ENCODE measurements around the gene VPS4B. TPM values are rescaled to one million over a fixed set of nuclear protein-coding genes. Genes with fewer than 3 reads are reported as not detected.

VPS4B gene
- total and polyA plus RNA-seq, 10 of the 15 experiments (the other 5 are each of a cell fraction or from before 2014, with no cell fraction given) = 21.4 to 37.6 (median 29.8) TPM

DNA sequence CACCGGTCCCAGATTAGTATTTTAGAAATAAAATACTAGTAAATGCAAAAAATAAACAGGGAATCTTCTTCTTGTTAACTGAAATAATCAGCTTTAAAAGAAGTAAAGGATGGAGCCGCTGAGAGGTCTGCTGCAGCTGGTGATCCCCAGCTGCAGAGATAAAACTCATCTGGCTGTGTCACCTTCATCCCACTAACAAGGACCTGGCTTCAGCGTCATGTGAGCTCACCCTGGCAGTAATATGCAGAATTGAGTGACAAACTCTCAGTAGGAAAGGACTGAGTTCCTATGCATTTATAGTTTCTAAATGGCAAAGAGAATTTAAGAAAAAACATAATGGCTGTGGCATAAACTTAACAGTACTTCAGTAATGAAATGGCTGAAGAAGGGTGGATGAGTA is 27.3 kb downstream of the VPS4B start (continued):
- TF ChIP-seq, protein P1, sequence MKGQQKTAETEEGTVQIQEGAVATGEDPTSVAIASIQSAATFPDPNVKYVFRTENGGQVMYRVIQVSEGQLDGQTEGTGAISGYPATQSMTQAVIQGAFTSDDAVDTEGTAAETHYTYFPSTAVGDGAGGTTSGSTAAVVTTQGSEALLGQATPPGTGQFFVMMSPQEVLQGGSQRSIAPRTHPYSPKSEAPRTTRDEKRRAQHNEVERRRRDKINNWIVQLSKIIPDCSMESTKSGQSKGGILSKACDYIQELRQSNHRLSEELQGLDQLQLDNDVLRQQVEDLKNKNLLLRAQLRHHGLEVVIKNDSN (IDR thresholded peaks at IDR 0.05; ENCODE audit: borderline replicate concordance, extremely low read length, insufficient read depth, low read depth, low read length) = no peak
- TF ChIP-seq ZNF207 (IDR thresholded peaks at IDR 0.05; ENCODE audit: borderline replicate concordance) (no peak), NFXL1 (IDR thresholded peaks at IDR 0.05; ENCODE audit: borderline replicate concordance) (no peak), RFX5 (IDR thresholded peaks at IDR 0.05; ENCODE audit: low read depth, low read length) (no peak), SP1 (IDR thresholded peaks at IDR 0.05; ENCODE audit: low read depth, low read length) (no peak), HDAC6 (IDR thresholded peaks at IDR 0.05; ENCODE audit: unreplicated experiment) (no peak), RAD21 (IDR thresholded peaks at IDR 0.05; ENCODE audit: insufficient read depth, low read depth, low read length) (no peak), ETV6 (conservative IDR thresholded peaks at IDR 0.05 in 1 of 2, IDR thresholded peaks at IDR 0.05 in 1 of 2; ENCODE audit: borderline replicate concordance in 1 of 2, low read depth in 1 of 2) (no peak), JUNB (IDR thresholded peaks at IDR 0.05) (no peak)
- TF ChIP-seq, protein P2, sequence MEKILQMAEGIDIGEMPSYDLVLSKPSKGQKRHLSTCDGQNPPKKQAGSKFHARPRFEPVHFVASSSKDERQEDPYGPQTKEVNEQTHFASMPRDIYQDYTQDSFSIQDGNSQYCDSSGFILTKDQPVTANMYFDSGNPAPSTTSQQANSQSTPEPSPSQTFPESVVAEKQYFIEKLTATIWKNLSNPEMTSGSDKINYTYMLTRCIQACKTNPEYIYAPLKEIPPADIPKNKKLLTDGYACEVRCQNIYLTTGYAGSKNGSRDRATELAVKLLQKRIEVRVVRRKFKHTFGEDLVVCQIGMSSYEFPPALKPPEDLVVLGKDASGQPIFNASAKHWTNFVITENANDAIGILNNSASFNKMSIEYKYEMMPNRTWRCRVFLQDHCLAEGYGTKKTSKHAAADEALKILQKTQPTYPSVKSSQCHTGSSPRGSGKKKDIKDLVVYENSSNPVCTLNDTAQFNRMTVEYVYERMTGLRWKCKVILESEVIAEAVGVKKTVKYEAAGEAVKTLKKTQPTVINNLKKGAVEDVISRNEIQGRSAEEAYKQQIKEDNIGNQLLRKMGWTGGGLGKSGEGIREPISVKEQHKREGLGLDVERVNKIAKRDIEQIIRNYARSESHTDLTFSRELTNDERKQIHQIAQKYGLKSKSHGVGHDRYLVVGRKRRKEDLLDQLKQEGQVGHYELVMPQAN (conservative IDR thresholded peaks at IDR 0.05) = no peak
- TF ChIP-seq, protein P3, sequence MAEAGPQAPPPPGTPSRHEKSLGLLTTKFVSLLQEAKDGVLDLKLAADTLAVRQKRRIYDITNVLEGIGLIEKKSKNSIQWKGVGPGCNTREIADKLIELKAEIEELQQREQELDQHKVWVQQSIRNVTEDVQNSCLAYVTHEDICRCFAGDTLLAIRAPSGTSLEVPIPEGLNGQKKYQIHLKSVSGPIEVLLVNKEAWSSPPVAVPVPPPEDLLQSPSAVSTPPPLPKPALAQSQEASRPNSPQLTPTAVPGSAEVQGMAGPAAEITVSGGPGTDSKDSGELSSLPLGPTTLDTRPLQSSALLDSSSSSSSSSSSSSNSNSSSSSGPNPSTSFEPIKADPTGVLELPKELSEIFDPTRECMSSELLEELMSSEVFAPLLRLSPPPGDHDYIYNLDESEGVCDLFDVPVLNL (IDR thresholded peaks at IDR 0.05; ENCODE audit: low read depth, low read length) = no peak

Data from GM12878 (cell line).